GM18951 (cell line): ENCODE results near the gene EMC6.

Experiments used
- POLR2A ChIP-seq: IDR thresholded peaks from 4 replicates; pipeline ENCODE4 v1.6.1; 2011; ENCODE audit warnings: mild to moderate bottlenecking; ENCODE audit not compliant: insufficient read length, insufficient read depth; ENCODE audit errors: extremely low read depth
- in situ Hi-C: fragments of 300-500 bp; cut with MboI; formaldehyde crosslinking; loops from one replicate; pipeline ENCODE4 v1.12.0; 2022; ENCODE audit warnings: low sequenced_read_pairs, mixed read lengths, inconsistent platforms; ENCODE audit not compliant: unreplicated experiment

The EMC6 gene

DNA sequence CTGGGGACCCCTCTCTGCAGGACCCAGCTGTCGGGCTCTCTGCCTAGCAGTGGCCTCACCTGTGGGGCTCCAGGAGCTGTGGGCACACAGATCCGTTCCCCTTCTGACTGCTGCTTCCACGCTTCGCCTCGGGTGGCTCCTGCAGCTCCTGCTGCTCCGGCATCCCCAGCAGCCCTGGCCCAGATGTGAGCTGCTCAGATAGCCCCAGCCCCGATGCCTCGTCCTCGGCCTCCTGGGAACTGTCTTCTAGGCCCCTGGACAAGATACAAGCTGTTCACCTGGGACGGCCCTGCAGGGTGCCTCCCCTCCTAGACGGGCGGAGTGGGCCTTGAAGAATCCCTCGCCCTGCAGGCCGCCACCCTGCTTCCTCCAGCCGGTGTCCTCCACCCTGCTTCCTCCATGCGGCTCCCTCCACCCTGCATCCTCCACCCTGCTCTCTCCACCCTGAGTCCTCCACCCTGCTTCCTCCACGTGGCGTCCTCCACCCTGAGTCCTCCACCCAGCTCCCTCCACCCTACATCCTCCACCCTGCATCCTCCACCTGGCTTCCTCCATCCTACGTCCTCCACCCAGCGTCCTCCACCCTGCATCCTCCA is 11.0 kb downstream of the EMC6 start:
- in situ Hi-C loops = loop anchor here (5.0 kb wide), 1 partner anchor 58 kb away; no protein-coding TSS in a partner anchor
- TF ChIP-seq POLR2A = no peak

GRCh38 chr17:3681057-3681456 is 12.4 kb downstream of the EMC6 start:
- in situ Hi-C loops = loop anchor here (5.0 kb wide), 1 partner anchor 56 kb away; no protein-coding TSS in a partner anchor
- TF ChIP-seq POLR2A = no peak

DNA sequence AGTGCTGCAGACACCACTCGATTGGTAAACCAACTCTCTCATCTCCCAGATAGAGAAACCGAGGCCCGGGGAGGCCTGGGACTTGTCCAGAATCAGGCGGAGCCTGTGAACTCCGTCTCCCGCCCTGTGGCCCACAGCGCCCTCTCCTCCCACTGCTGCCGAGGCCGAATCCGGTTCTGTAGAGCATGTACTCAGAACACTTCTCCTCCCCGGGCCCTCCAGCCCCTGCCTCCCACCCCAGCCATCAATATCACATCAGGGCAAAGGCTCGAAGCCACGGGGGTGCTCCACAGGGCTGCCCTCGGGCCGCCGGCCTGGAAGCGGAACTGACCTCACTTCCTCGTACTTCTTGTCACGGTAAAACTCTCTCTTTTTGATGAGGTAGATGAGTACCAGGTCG is 13.0 kb downstream of the EMC6 start:
- in situ Hi-C loops = loop anchor here (5.0 kb wide), 1 partner anchor 56 kb away; no protein-coding TSS in a partner anchor
- TF ChIP-seq POLR2A = no peak

DNA sequence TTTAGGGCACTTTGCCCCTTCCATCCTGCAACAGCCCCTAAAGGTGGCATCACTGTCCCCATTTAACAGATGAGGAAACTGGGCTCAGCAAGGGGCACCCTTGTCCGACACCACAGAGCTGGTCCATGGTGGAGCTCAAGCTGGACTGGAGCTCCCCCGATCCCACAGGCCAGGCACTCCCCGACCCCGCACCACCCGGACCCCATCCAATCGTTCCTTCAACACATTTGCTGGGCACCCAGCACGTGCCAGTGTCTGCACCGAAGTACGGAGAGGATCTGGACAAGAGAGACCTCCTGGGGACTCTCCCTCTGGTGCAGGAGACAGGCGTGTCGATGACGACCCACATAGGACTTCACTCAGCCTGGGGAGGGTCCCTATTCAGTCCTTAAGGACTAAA is 13.4 kb downstream of the EMC6 start:
- in situ Hi-C loops = loop anchor here (5.0 kb wide), 1 partner anchor 55 kb away; no protein-coding TSS in a partner anchor
- no peak for TF ChIP-seq POLR2A

DNA sequence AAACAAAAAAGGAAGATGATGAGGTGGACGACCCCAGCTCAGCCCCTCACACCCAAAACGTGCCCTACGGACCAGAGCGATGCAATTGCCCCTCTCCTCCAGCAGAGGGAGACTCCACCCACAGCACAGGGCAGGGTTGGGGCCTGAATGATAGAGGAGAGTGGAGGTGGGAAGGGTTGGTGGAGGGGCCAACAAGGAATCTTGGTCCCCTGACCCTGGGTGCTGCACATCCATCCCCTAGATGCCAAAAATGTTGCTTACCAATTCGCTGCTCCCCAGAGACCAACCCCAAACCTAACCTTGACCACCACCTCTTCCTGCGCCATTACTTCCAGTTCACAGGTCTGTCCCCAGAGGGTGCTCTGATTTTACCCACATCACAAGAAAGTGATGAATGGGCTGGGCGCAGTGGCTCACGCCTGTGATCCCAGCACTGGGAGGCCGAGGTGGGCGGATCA is 14.5 kb downstream of the EMC6 start:
- no peak for TF ChIP-seq POLR2A
- in situ Hi-C loops = loop anchor here (5.0 kb wide), 1 partner anchor 54 kb away; no protein-coding TSS in a partner anchor

DNA sequence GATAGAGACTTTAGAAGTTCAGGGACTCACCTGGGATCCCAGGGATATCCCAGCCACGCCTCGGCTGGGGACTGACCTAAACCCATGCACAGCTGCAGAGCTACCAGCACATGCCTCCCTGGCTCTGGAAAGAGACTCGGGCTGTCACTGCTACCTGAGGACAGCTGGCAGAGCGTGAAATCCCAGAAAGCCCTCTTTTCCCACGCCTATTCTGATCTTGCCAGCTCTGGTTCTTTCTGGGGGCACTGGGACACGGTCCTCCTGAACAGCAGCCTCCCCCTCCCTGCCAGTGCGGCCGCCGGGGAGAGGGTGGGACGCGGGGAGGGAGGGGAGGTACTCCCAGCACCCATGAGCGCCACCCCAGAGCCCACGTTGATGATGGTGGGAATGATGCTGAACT is 16.6 kb downstream of the EMC6 start:
- in situ Hi-C loops = no loop called here

DNA sequence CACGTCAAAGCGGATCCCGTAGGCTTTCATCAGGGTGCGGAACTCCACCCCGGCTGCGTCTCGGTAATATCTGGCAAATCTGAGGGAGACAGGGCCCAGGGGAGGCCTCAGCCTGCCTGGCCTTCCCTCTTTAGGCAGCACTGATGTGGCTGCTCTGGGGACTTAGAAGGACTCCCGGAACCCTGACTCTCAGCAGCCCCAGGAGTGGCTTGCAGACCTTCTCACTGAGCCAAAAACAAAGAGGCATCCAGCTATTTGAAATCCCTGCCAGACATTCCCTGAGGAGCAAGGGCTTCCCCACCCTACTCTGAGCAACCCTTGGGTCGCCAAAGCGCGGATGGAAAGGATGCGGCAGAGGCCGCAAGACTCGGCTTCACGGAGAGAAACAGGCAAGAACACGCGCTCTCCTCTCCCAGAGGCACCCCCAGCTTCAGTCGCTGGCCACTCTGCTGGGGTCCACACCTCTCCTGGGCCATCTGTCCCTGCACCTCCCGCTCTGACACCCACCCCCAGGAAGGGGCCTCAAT is 19.5 kb downstream of the EMC6 start:
- no peak for TF ChIP-seq POLR2A
- in situ Hi-C loops = no loop called here

More for the DNA sequence above, 16.6 kb downstream of the EMC6 start:
- no peak for TF ChIP-seq POLR2A

DNA sequence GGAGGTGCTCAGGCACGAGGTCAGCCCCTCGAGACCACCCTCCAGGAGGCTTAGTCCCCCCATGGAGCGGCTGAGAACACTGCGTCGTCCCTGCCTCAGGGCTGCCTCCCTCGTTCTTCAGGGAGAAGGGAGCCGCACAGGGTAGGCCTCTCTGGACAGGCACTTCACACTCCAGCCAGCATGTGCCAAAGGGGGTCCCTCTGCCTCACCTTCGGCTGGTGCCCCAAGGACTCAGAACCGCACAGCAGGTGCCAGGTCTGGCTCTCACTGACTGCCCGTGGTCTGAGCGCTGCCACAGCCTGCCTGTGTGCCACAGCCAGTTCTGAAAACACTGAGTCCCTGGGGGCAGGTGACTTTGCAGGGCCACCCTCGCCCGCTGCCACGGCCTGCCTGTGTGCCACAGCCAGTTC is 20.2 kb downstream of the EMC6 start:
- TF ChIP-seq POLR2A = no peak
- in situ Hi-C loops = no loop called here

- no peak for TF ChIP-seq POLR2A
- in situ Hi-C loops = no loop called here
These were observed 20.9 kb downstream of the EMC6 start for GRCh38 chr17:3689262-3690093.

DNA sequence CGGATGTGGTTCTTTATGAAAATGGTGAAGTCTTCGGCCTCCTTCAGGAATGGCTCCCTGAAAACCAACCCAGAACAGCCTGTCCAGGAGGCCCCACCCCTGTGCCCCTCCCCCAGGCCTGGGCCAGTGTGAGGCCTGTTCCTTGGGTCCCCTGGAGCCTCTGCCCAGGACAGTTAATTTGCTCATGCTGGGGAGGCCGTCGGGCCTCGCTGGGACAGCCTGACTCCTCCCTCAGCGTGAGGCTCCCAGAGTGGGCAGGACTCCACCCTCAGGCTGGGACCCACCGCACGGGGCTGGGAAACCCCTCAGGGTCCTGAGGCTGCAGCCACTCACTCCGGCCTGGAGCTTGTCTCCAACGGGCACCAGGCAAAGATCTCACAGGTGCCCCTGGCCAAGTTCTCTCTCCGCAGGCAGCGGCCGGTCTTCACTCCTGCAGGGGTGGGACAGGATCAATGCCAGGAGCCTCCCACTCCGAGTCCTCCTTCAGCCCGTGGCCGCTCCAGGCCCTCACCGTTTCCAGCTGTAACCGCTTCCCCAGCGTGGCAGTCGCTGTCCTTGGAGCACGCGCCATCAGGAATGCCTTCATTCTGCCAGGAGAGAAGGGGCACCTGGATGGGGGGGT is 21.6 kb downstream of the EMC6 start:
- in situ Hi-C loops = no loop called here
- TF ChIP-seq POLR2A = no peak

DNA sequence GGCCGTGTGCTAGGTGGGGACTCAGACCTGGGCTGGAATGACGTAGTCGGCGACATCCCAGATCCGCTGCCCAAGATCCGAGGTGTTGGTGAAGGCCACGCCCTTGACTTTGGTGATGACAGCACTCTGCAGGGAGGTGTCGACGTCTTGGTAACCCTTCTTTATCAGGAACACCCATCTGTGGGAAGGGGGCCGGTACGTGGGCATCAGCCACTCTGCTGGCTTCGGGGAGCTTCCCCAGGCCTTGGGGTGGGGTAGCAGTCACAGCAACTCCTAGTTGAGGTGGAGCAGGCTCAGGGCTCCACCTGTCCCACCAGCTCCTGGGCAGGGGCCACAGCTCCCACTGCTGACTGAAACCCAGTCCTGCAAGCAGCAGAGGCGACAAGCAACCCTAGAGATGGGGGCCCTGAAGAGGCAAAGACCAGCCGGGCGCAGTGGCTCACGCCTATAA is 23.0 kb downstream of the EMC6 start:
- no peak for TF ChIP-seq POLR2A

GRCh38 chr17:3692346-3692745 is 23.7 kb downstream of the EMC6 start:
- TF ChIP-seq POLR2A = no peak
- in situ Hi-C loops = no loop called here

More for the DNA sequence above, 23.0 kb downstream of the EMC6 start:
- in situ Hi-C loops = no loop called here

DNA sequence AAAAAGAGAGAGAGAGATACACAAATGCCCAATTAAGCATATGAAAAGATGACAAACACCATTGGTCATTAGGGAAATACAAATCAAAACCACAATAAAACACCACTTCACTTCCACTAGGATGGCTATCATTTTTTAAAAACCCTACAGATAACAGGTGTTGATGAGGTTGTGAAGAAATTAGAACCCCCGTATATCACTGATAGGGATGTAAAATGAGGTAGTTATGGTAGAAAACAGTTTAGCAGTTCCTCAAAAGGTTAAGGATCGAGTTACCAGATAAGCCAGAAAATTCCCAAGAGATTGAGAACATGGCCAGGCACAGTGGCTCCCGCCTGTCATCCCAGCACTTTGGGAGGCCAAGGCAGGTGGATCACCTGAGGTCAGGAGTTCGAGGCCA is 24.5 kb downstream of the EMC6 start:
- in situ Hi-C loops = no loop called here
- no peak for TF ChIP-seq POLR2A

DNA sequence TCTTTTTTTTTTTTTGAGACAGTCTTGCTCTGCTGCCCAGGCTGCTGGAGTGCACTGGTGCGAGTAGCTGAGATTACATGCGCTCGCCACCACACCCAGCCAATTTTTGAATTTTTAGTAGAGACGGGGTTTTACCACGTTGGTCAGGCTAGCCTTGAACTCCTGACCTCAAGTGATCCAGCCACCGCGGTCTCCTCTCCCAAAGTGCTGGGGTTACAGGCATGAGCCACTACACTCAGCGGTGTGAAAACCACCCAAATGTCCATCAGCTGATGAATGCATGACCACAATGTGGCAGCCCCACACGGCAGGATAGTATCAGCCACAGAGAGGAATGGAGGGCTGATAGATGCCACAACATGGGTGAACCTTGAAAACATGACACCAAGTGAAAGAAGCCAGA is 25.2 kb downstream of the EMC6 start:
- no peak for TF ChIP-seq POLR2A
- in situ Hi-C loops = no loop called here
